LNCAP (cell line): ENCODE results near the gene MEFV.

Experiments
- CTCF ChIP-seq: fragments of 450-650 bp; IDR thresholded peaks from 2 replicates; pipeline ENCODE4 v1.5.1; 2017; ENCODE audit warnings: mild to moderate bottlenecking

MEFV gene

GRCh38 chr16:3256146-3256865 is at the start of gene MEFV:
MEFV (minus strand) TSS chr16:3256633; CDS start chr16:3256587, 46 bp downstream.
- TF ChIP-seq CTCF, result no peak

- no peak for TF ChIP-seq CTCF
These were observed 49.6 kb upstream of the MEFV start for GRCh38 chr16:3306078-3306477.

- TF ChIP-seq CTCF, result no peak
These were observed 49.0 kb upstream of the MEFV start, which contains the start of the genes TIGD7 and ZNF75A for GRCh38 chr16:3305109-3306068. TIGD7 (minus strand) TSS chr16:3305430; CDS start chr16:3300614, 4,816 bp downstream. ZNF75A (plus strand) TSS chr16:3305497; CDS start chr16:3308429, 2,932 bp downstream.

GRCh38 chr16:3304370-3304769 is 47.9 kb upstream of the MEFV start:
- TF ChIP-seq CTCF, result no peak

- no peak for TF ChIP-seq CTCF
These were observed 39.4 kb upstream of the MEFV start for GRCh38 chr16:3295783-3296182.

- TF ChIP-seq CTCF, result no peak
These were observed 38.8 kb upstream of the MEFV start for GRCh38 chr16:3295209-3295608.

- TF ChIP-seq CTCF, result no peak
These were observed 36.2 kb upstream of the MEFV start for GRCh38 chr16:3292604-3293003.
